SU-DHL-6 (cell line): ENCODE data around the gene ZNF653.

Experiments used
- CTCF ChIP-seq: fragments of 200-600 bp; sonication (generic); IDR thresholded peaks from one replicate; pipeline ENCODE4 v1.5.1; 2017; ENCODE audit warnings: antibody characterized with exemption, mild to moderate bottlenecking, low read length, moderate library complexity; ENCODE audit not compliant: insufficient read depth, poor library complexity, severe bottlenecking
- EZH2phosphoT487 ChIP-seq: fragments of 200-600 bp; sonication (generic), shearing (Covaris generic); conservative IDR thresholded peaks from 2 replicates; pipeline ENCODE4 v1.6.1; 2018; ENCODE audit warnings: mild to moderate bottlenecking, antibody characterized with exemption, low read length, moderate library complexity, mixed read lengths

- no peak for TF ChIP-seq CTCF
- no peak for TF ChIP-seq EZH2phosphoT487
Observed at GRCh38 chr19:11451871-11452619, 53.6 kb downstream of the ZNF653 start.
